CD4-positive, alpha-beta T cell treated with Interferon alpha-2 for 1 hour (primary cell): ENCODE measurements around the gene TXNRD2.

ENCODE experiments used
- DNase-seq, 2 donors: peaks; one replicate each; pipeline ENCODE4 v3.0.0-alpha.2; 2020 to 2022

The TXNRD2 gene

GRCh38 chr22:19874307-19875060 is 67.1 kb downstream of the TXNRD2 start:
- DNase-seq = peak in 1 of 2 donors; percentile 35

- DNase-seq = no peak
Observed at GRCh38 chr22:19873960-19874306, 67.7 kb downstream of the TXNRD2 start.

- no peak for DNase-seq
Observed at GRCh38 chr22:19873138-19873959, 68.3 kb downstream of the TXNRD2 start.

GRCh38 chr22:19872779-19873137 is 68.9 kb downstream of the TXNRD2 start:
- DNase-seq = no peak

- no peak for DNase-seq
Observed at GRCh38 chr22:19871845-19872778, 69.5 kb downstream of the TXNRD2 start.

GRCh38 chr22:19871023-19871844 is 70.4 kb downstream of the TXNRD2 start:
- no peak for DNase-seq

GRCh38 chr22:19870153-19871022 is 71.2 kb downstream of the TXNRD2 start:
- DNase-seq = no peak

- no peak for DNase-seq
Observed at GRCh38 chr22:19869497-19870152, 72.0 kb downstream of the TXNRD2 start.

- no peak for DNase-seq
Observed at GRCh38 chr22:19868773-19869471, 72.7 kb downstream of the TXNRD2 start.

GRCh38 chr22:19868333-19868732 is 73.3 kb downstream of the TXNRD2 start:
- DNase-seq = no peak

- DNase-seq = no peak
Observed at GRCh38 chr22:19867617-19868016, 74.0 kb downstream of the TXNRD2 start.

GRCh38 chr22:19866665-19867009 is 75.0 kb downstream of the TXNRD2 start:
- no peak for DNase-seq

GRCh38 chr22:19865141-19865829 is 76.3 kb downstream of the TXNRD2 start:
- DNase-seq = no peak

GRCh38 chr22:19864538-19865106 is 77.0 kb downstream of the TXNRD2 start:
- no peak for DNase-seq

- DNase-seq = no peak
Observed at GRCh38 chr22:19863571-19863970, 78.0 kb downstream of the TXNRD2 start.

GRCh38 chr22:19862619-19863246 is 78.9 kb downstream of the TXNRD2 start:
- DNase-seq = no peak

GRCh38 chr22:19859861-19860510 is 81.6 kb downstream of the TXNRD2 start:
- DNase-seq = no peak

- no peak for DNase-seq
Observed at GRCh38 chr22:19857382-19857781, 84.2 kb downstream of the TXNRD2 start.
